HEK293 (cell line): ENCODE data around the gene PYROXD2.

Experiments
- CTCF ChIA-PET: fragments of 350-600 bp; formaldehyde crosslinking; extraction: SDS; loops from one replicate; lab custom pipeline; 2021; ENCODE audit warnings: antibody characterized with exemption; lab: Yijun Ruan, JAX
- POLR2A ChIA-PET: fragments of 300-600 bp; formaldehyde crosslinking; extraction: SDS; loops from one replicate; lab custom pipeline; 2020; ENCODE audit warnings: antibody characterized with exemption, inconsistent platforms; lab: Yijun Ruan, JAX
- H3K27ac ChIP-seq: fragments of 200-500 bp; sonication (Bioruptor generic); 2 replicates; pipeline ENCODE4 v1.5.1; 2014; ENCODE audit warnings: low read depth, low read length, control low read depth, inconsistent platforms; ENCODE audit errors: extremely low read depth
- H3K36me3 ChIP-seq, 2 experiments: fragments of 200-500 bp in 1 of 2; sonication (Bioruptor generic) in 1 of 2; 1 replicate in 1 of 2; 2 replicates in 1 of 2; pipeline ENCODE4 v1.5.1; 2014 to 2017; ENCODE audit warnings: inconsistent platforms in 2 of 2, low read length in 2 of 2; ENCODE audit not compliant: control insufficient read depth in 2 of 2, insufficient read depth in 1 of 2
- H3K4me1 ChIP-seq: fragments of 200-500 bp; sonication (Bioruptor generic); 2 replicates; pipeline ENCODE4 v1.5.1; 2014; ENCODE audit warnings: mild to moderate bottlenecking, low read length, inconsistent platforms; ENCODE audit not compliant: control insufficient read depth, insufficient read depth
- H3K4me3 ChIP-seq: 2 replicates; pipeline ENCODE4 v1.5.1; 2011; ENCODE audit warnings: low read depth, mild to moderate bottlenecking, control low read depth, low read length, moderate library complexity
- H3K9me3 ChIP-seq: fragments of 200-500 bp; sonication (Bioruptor generic); 2 replicates; pipeline ENCODE4 v1.5.1; 2014; ENCODE audit warnings: low read depth, low read length, inconsistent platforms; ENCODE audit not compliant: control insufficient read depth, insufficient read depth
- GFI1B ChIP-seq: fragments of 450-650 bp; formaldehyde crosslinking; IDR thresholded peaks from 2 replicates; pipeline ENCODE4 v1.5.1; 2016; ENCODE audit warnings: missing biosample characterization, missing genetic modification characterization
- GLIS1 ChIP-seq: fragments of 450-650 bp; formaldehyde crosslinking; IDR thresholded peaks from 2 replicates; pipeline ENCODE4 v1.5.1; 2016; ENCODE audit warnings: missing biosample characterization, missing genetic modification characterization
- OVOL3 ChIP-seq: fragments of 450-650 bp; formaldehyde crosslinking; IDR thresholded peaks from 2 replicates; pipeline ENCODE4 v1.5.1; 2016; ENCODE audit warnings: missing biosample characterization, missing genetic modification characterization
- REPIN1 ChIP-seq: fragments of 450-650 bp; formaldehyde crosslinking; IDR thresholded peaks from 2 replicates; pipeline ENCODE4 v1.5.1; 2017; ENCODE audit warnings: missing biosample characterization, missing genetic modification characterization, low read depth
- SCRT2 ChIP-seq: fragments of 450-650 bp; formaldehyde crosslinking; IDR thresholded peaks from 2 replicates; pipeline ENCODE4 v1.5.1; 2016; ENCODE audit warnings: missing biosample characterization, missing genetic modification characterization
- SP3 ChIP-seq: fragments of 450-650 bp; formaldehyde crosslinking; IDR thresholded peaks from 2 replicates; pipeline ENCODE4 v1.5.1; 2016; ENCODE audit warnings: missing biosample characterization, missing genetic modification characterization
- TCF7L2 ChIP-seq: IDR thresholded peaks from 2 replicates; pipeline ENCODE4 v1.6.1; 2011; ENCODE audit warnings: low read depth, mild to moderate bottlenecking, inconsistent platforms, low read length, moderate library complexity, borderline replicate concordance
- YY2 ChIP-seq: fragments of 450-650 bp; formaldehyde crosslinking; IDR thresholded peaks from 2 replicates; pipeline ENCODE4 v1.5.1; 2016; ENCODE audit warnings: missing biosample characterization, missing genetic modification characterization
- ZBTB8A ChIP-seq: fragments of 450-650 bp; formaldehyde crosslinking; IDR thresholded peaks from 2 replicates; pipeline ENCODE4 v1.5.1; 2016; ENCODE audit warnings: missing biosample characterization, missing genetic modification characterization
- ZNF138 ChIP-seq: fragments of 450-650 bp; formaldehyde crosslinking; IDR thresholded peaks from 2 replicates; pipeline ENCODE4 v1.5.1; 2016; ENCODE audit warnings: missing biosample characterization, missing genetic modification characterization, borderline replicate concordance
- ZNF146 ChIP-seq: fragments of 450-650 bp; formaldehyde crosslinking; IDR thresholded peaks from 2 replicates; pipeline ENCODE4 v1.5.1; 2016; ENCODE audit warnings: missing biosample characterization, missing genetic modification characterization
- ZNF19 ChIP-seq: fragments of 450-650 bp; formaldehyde crosslinking; IDR thresholded peaks from 2 replicates; pipeline ENCODE4; 2016; ENCODE audit warnings: missing biosample characterization, missing genetic modification characterization, low read depth
- ZNF221 ChIP-seq: fragments of 450-650 bp; formaldehyde crosslinking; IDR thresholded peaks from 2 replicates; pipeline ENCODE4 v1.5.1; 2017; ENCODE audit warnings: missing biosample characterization, missing genetic modification characterization, borderline replicate concordance
- ZNF266 ChIP-seq: fragments of 450-650 bp; formaldehyde crosslinking; IDR thresholded peaks from 2 replicates; pipeline ENCODE4 v1.5.1; 2016; ENCODE audit warnings: missing biosample characterization, missing genetic modification characterization, low read depth
- ZNF354C ChIP-seq: fragments of 450-650 bp; formaldehyde crosslinking; IDR thresholded peaks from 2 replicates; pipeline ENCODE4 v1.5.1; 2016; ENCODE audit warnings: missing biosample characterization, missing genetic modification characterization, low read depth, borderline replicate concordance
- ZNF394 ChIP-seq: fragments of 450-650 bp; formaldehyde crosslinking; IDR thresholded peaks from 2 replicates; pipeline ENCODE4 v1.5.1; 2016; ENCODE audit warnings: missing biosample characterization, missing genetic modification characterization, mild to moderate bottlenecking, moderate library complexity, borderline replicate concordance
- ZNF426 ChIP-seq: fragments of 450-650 bp; formaldehyde crosslinking; IDR thresholded peaks from 2 replicates; pipeline ENCODE4 v1.5.1; 2017; ENCODE audit warnings: missing biosample characterization, missing genetic modification characterization, mild to moderate bottlenecking, inconsistent platforms, moderate library complexity
- ZNF530 ChIP-seq: fragments of 450-650 bp; formaldehyde crosslinking; IDR thresholded peaks from 2 replicates; pipeline ENCODE4 v1.5.1; 2016; ENCODE audit warnings: low read depth, missing biosample characterization, missing genetic modification characterization
- ZNF561 ChIP-seq: fragments of 450-650 bp; IDR thresholded peaks from 2 replicates; pipeline ENCODE4 v1.5.1; 2018; ENCODE audit warnings: missing biosample characterization, missing genetic modification characterization, borderline replicate concordance
- ZNF596 ChIP-seq: fragments of 450-650 bp; IDR thresholded peaks from 2 replicates; pipeline ENCODE4 v1.5.0; 2018; ENCODE audit warnings: missing biosample characterization, mild to moderate bottlenecking, missing genetic modification characterization, moderate library complexity
- ZNF621 ChIP-seq: fragments of 450-650 bp; formaldehyde crosslinking; IDR thresholded peaks from 2 replicates; pipeline ENCODE4 v1.5.1; 2017; ENCODE audit warnings: missing biosample characterization, missing genetic modification characterization
- ZNF629 ChIP-seq: fragments of 450-650 bp; formaldehyde crosslinking; IDR thresholded peaks from 2 replicates; pipeline ENCODE4 v1.5.1; 2017; ENCODE audit warnings: missing biosample characterization, missing genetic modification characterization
- ZNF658 ChIP-seq: fragments of 450-650 bp; formaldehyde crosslinking; IDR thresholded peaks from 2 replicates; pipeline ENCODE4; 2016; ENCODE audit warnings: missing biosample characterization, missing genetic modification characterization
- ZNF677 ChIP-seq: fragments of 450-650 bp; IDR thresholded peaks from 2 replicates; pipeline ENCODE4 v1.5.0; 2018; ENCODE audit warnings: missing biosample characterization, mild to moderate bottlenecking, missing genetic modification characterization, moderate library complexity
- TF ChIP-seq, protein P1 (sequence below): fragments of 450-650 bp; formaldehyde crosslinking; IDR thresholded peaks from 2 replicates; pipeline ENCODE4 v1.5.1; 2016; ENCODE audit warnings: missing biosample characterization, missing genetic modification characterization

The PYROXD2 gene

GRCh38 chr10:98436704-98437103 lies 21.7 kb upstream of the PYROXD2 start:
- POLR2A ChIA-PET = no interaction called here
- H3K4me1 ChIP-seq = no peaks in the 10 kb centered on the region
- TF ChIP-seq, protein P1, sequence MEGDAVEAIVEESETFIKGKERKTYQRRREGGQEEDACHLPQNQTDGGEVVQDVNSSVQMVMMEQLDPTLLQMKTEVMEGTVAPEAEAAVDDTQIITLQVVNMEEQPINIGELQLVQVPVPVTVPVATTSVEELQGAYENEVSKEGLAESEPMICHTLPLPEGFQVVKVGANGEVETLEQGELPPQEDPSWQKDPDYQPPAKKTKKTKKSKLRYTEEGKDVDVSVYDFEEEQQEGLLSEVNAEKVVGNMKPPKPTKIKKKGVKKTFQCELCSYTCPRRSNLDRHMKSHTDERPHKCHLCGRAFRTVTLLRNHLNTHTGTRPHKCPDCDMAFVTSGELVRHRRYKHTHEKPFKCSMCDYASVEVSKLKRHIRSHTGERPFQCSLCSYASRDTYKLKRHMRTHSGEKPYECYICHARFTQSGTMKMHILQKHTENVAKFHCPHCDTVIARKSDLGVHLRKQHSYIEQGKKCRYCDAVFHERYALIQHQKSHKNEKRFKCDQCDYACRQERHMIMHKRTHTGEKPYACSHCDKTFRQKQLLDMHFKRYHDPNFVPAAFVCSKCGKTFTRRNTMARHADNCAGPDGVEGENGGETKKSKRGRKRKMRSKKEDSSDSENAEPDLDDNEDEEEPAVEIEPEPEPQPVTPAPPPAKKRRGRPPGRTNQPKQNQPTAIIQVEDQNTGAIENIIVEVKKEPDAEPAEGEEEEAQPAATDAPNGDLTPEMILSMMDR (tag by site-specific recombination) = no peak
- TF ChIP-seq SCRT2 (tag by site-specific recombination) (no peak), GFI1B (no peak), ZNF596 (no peak), OVOL3 (tag by site-specific recombination) (no peak)
- TF ChIP-seq, all 188 proteins: peak for 0
- H3K9me3 ChIP-seq = no peaks in the 10 kb centered on the region
- H3K36me3 ChIP-seq = peaks cover 21 to 62% of the 10 kb centered on the region in 2 experiments
- CTCF ChIA-PET = interaction anchor here (3.7 kb wide), 1 partner anchor 11 kb away, joined by 30 read pairs; no protein-coding TSS in a partner anchor
- no peak overlapping the region for H3K27ac ChIP-seq
- no peak overlapping the region for H3K4me3 ChIP-seq

GRCh38 chr10:98435178-98435577 lies 20.2 kb upstream of the PYROXD2 start:
- H3K4me1 ChIP-seq = no peaks in the 10 kb centered on the region
- CTCF ChIA-PET = interaction anchor here (0.5 to 3.7 kb wide), 2 partner anchors 10 to 41 kb away, joined by 3 to 30 read pairs; no protein-coding TSS in a partner anchor
- H3K27ac ChIP-seq = no peak overlapping the region
- TF ChIP-seq ZNF561 (tag by site-specific recombination) (no peak), TCF7L2 (no peak), ZNF621 (no peak), ZNF629 (no peak), ZNF658 (tag by site-specific recombination) (no peak), ZNF426 (tag by site-specific recombination) (no peak), ZNF354C (tag by site-specific recombination) (no peak), ZNF146 (no peak), SP3 (tag by site-specific recombination) (no peak), REPIN1 (tag by site-specific recombination) (no peak)
- POLR2A ChIA-PET = no interaction called here
- no peaks in the 10 kb centered on the region for H3K9me3 ChIP-seq
- no peak overlapping the region for H3K4me3 ChIP-seq
- H3K36me3 ChIP-seq = peaks cover 11 to 67% of the 10 kb centered on the region in 2 experiments

DNA sequence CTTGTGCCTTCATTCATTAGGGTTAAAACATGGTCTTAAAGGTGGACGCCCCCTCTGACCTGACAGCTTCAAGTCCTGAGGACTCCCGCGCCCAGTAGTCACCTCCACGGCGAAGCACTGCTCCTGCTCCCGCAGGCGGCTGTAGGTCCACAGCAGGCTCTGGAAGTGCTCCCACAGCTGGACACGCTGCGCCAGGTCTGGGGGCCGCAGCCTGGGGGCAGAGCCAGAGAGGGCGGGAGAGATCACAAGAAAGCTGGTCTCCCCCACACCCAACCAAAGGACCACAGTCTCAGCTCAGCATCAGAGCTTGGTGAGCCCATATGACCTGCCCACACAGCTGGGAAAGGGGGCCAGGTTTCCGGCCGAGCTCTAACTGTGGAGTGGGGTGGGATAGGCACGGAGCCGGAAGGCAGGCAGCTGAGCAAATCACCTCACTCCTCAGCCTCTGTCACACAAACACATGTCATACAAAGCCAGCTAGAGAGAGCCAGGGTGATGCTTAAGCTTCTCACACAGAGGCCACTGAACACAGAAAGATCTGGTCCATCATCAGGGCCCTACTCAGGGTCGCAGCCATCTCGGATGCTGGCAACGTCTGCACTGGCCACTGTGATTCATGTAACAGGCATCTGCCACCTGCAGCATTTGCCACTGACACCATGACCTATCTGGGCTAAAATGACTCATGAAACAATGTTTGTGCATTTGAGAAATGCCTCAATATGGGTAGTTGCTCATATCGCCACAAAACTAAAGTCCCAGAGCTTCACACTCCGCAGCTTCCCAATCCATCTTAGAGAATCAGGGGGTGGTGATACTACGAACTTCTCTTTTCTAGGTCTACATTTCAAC lies 19.1 kb upstream of the PYROXD2 start:
- Histone ChIP-seq H3K27ac (no peak overlapping the region), H3K4me1 (no peaks in the 10 kb centered on the region), H3K36me3 (peaks cover 8 to 68% of the 10 kb centered on the region in 2 experiments), H3K9me3 (no peaks in the 10 kb centered on the region), H3K4me3 (no peak overlapping the region)
- POLR2A ChIA-PET = no interaction called here
- TF ChIP-seq ZNF19 (tag by site-specific recombination) = no peak
- TF ChIP-seq ZNF266 (tag by site-specific recombination) = no peak
- CTCF ChIA-PET = interaction anchor here (3.7 kb wide), 1 partner anchor 9 kb away, joined by 30 read pairs; no protein-coding TSS in a partner anchor

DNA sequence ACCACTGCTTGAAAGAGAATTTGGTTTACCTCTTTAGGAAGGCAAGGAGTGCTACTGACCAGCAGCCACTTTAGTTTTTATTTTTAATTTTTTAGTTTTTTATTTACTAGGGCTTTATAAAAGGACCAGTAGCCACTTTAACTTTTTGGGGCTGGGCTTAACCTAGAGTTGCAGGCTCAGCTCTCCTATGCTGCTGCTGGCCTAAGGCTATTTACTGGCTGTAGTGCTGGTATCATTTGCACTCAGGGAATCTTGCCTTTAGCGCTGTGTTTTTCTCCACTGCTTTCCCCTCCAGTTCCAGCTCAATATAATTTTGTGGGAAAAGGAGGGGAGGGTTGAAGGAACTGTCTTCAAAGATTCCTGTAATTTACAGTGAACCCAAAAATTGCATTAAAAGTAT lies 18.4 kb upstream of the PYROXD2 start:
- H3K4me1 ChIP-seq = no peaks in the 10 kb centered on the region
- peaks cover 8 to 67% of the 10 kb centered on the region in 2 experiments for H3K36me3 ChIP-seq
- no peaks in the 10 kb centered on the region for H3K9me3 ChIP-seq
- H3K27ac ChIP-seq = no peak overlapping the region
- no peak for TF ChIP-seq ZNF221 (tag by site-specific recombination)
- no peak for TF ChIP-seq ZNF138 (tag by site-specific recombination)
- TF ChIP-seq ZNF677 (tag by site-specific recombination) = no peak
- no peak for TF ChIP-seq TCF7L2
- TF ChIP-seq GLIS1 (tag by site-specific recombination) = no peak
- no peak for TF ChIP-seq ZBTB8A (tag by site-specific recombination)
- no peak for TF ChIP-seq ZNF658 (tag by site-specific recombination)
- no peak for TF ChIP-seq YY2
- TF ChIP-seq ZNF394 (tag by site-specific recombination) = no peak
- TF ChIP-seq ZNF530 = no peak
- ChIA-PET CTCF (interaction anchor here (3.7 kb wide), 1 partner anchor 8 kb away, joined by 30 read pairs; no protein-coding TSS in a partner anchor), POLR2A (no interaction called here)
- no peak overlapping the region for H3K4me3 ChIP-seq
